ENCODE results near the gene CACNA2D3.

The CACNA2D3 gene

GRCh38 chr3:54832876-54833275 is 710.5 kb downstream of the CACNA2D3 start:
- DNase-seq: no peak

- no peak for DNase-seq
These were observed 713.3 kb downstream of the CACNA2D3 start for GRCh38 chr3:54835701-54836100.

- no peak for DNase-seq
These were observed 714.5 kb downstream of the CACNA2D3 start for GRCh38 chr3:54836871-54837270.

DNA sequence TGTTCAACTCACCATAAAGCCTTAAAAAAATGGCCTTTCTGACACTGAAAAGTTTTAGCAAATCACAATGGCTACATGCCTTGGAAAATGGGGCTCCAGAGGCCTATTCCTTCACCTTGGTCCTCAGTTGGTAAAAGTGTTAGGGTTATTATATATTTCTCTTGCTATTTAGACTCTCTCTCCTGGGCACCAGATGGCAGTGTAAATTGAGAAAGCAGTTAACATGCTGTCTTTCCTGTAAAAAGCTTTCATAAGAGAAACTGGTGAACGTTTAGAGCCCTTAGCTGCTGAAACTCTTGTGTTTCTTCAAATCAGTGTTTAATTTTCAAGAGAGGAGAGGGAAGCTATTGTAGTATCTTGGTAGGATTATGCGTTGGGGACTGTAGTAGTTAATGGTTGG is 715.6 kb downstream of the CACNA2D3 start:
- DNase-seq: no peak

- DNase-seq: no peak
These were observed 719.1 kb downstream of the CACNA2D3 start for GRCh38 chr3:54841471-54841870.

DNA sequence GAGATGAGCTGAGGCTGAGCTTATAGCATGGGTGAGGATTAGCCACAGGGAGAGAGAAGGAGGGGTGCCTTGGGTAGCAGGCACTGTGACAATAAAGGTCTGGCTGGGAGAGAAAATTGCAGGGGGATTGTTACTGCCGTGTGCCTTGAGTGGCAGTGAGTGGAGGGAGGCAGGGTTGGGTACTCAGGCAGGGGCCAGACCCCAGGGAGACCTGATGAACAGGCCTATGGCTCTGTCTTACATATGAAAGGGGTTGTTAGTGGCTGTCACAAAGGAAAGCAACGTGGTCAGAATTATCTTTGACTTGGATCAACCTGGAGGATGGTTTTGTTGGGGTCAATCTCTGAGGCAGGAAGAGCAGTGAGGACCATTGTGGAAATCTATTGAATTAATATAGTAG is 721.0 kb downstream of the CACNA2D3 start:
- no peak for DNase-seq

- DNase-seq: no peak
These were observed 721.9 kb downstream of the CACNA2D3 start for GRCh38 chr3:54844211-54844610.

DNA sequence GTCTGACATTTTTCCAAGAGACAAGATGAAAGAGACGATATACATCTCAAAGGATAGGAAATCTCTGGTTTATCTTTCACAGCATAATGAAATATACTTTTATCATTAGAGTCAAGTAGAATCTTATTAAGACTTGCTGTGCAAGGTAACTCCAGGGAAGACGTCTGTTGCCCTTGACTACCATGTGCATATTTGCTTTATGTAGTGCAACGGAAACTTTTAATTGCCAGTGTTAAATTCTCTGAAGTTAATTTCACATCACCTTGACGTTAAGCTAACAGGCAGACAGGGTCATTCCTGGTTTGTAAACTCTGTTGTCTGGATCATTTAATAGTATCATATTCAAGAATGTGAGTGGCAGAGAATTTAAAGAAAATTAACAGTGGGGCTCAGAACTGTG is 722.7 kb downstream of the CACNA2D3 start:
- no peak for DNase-seq

- DNase-seq: no peak
These were observed 723.2 kb downstream of the CACNA2D3 start for GRCh38 chr3:54845551-54845950.

- DNase-seq: no peak
These were observed 723.8 kb downstream of the CACNA2D3 start for GRCh38 chr3:54846119-54846518.

DNA sequence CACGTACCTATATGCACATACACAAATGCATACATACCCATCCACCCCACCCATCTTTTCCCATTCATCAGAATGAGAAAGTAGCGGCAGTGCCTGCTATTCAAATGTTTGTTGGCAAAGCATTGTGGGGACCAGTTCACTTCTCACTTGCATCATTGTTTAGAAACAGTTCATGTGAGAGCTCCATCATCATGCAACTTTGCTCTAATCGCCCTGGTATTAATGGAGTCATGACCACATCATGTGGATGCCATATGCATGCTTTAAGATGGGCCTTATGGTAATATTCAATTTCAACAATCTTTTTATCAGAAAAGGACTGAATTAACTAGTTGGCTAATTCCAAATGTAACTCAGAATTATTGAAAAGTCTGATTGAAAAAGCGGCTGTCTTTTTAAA is 725.0 kb downstream of the CACNA2D3 start:
- DNase-seq: no peak

DNA sequence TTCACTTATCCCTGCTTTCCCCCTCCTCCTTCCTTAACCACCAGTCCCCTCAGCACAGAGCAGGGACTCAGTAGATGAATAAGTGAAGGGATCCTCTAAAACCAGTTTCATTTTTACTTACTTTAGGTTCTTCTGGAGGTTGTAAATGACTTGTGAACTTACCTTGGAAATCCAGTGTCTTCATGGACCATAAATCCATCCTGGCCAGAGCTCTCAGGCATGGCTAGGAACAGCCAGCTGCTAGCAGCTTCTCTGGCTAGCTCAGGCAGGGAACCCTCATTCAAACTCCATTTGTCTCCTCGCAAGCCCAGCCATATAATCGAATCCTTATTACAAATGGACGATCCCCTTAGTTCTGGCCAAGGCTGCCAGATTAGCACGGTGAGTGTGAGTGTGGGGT is 727.0 kb downstream of the CACNA2D3 start:
- no peak for DNase-seq

GRCh38 chr3:54850484-54851018 is 728.2 kb downstream of the CACNA2D3 start:
- DNase-seq: no peak

GRCh38 chr3:54853573-54854404 is 731.4 kb downstream of the CACNA2D3 start:
- DNase-seq: no peak

- DNase-seq: no peak
These were observed 733.9 kb downstream of the CACNA2D3 start for GRCh38 chr3:54856271-54856670.

- no peak for DNase-seq
These were observed 735.0 kb downstream of the CACNA2D3 start for GRCh38 chr3:54857343-54857742.

DNA sequence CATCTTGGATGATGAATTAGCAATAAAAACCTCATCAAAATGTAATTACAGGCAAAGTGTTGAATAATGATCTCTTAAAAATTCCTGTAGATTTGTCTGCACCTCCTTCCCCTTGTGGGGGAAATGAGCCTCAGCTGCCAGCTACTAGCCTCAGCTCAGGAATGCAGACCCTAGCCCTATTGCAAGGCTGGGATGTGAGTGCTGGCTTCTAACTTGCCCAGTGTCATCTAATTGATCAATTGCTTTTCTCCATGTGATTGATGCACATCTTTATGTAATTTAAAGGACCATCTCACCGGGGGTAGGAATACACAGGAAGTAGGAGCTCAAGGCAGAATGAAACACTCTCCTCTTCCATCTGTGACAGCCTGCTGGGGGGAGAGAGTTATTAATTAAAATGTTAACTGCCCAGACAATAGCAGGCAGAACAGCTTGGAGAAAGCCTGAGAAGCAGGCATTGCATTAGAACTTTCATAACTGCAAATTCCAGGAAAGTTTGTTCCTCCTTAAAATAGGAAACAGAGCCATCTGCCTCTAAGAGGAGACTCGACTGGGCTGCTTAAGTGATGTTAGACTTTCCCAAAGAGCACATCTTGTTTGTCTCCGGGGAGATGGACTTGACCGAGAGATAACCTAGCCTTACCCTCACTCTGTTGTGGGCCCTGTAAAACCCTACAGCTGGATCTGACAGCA is 735.9 kb downstream of the CACNA2D3 start:
- no peak for DNase-seq

- DNase-seq: no peak
These were observed 736.8 kb downstream of the CACNA2D3 start for GRCh38 chr3:54859184-54859583.

GRCh38 chr3:54861248-54862067 is 739.1 kb downstream of the CACNA2D3 start:
- no peak for DNase-seq

DNA sequence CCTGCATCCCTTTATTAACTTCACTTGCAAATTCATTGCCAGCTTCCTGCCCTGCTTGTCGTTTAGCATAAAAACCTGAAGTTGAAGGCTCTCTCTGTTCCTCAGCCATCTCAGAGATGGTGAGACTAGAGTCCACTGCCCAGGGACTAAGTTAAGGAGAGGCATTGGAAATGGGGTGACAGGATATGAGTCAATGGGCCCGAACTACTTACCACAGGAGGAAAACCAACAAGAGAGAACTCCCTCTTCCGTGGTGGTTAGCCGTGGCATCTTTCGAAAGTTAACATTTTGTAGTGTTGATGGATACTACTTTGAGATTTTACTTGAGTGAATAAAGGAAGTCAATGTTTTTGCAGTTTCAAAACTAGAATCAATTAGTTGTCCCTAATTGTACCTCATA is 740.2 kb downstream of the CACNA2D3 start:
- no peak for DNase-seq

GRCh38 chr3:54863366-54863765 is 741.0 kb downstream of the CACNA2D3 start:
- DNase-seq: no peak

GRCh38 chr3:54863786-54864185 is 741.4 kb downstream of the CACNA2D3 start:
- no peak for DNase-seq

DNA sequence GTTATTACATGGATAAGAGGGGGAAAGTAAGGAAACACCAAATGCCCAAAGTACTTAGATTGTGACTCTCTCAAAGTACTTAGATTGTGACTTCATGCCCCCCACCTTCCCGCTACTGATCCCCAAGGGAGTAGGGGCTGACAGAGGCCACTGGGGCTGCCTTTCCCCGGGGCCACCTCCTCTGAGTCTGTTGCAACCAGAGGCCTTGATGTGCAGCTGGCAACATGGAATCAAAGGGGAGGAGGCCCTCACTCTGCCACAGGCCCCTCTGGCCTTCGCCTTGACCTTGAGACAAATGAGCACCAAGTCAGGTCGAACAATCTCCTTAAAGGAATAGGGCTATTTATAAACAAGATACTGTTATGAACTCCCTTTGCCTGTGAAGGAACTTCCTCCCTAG is 743.0 kb downstream of the CACNA2D3 start:
- no peak for DNase-seq

All from SIG-M5 (cell line).